Gastroesophageal sphincter (tissue), 4 donors: ENCODE measurements around the gene SLC25A41. TPM values are rescaled to one million over a fixed set of nuclear protein-coding genes. Genes with fewer than 3 reads are reported as not detected.

Source experiments
- ATAC-seq: fragments of 150-250 bp; one replicate; pipeline ENCODE4 v1.9.1; 2016; ENCODE audit warnings: mild to moderate bottlenecking, moderate library complexity
- H3K27ac ChIP-seq, 4 donors: fragments of 200-600 bp; sonication (generic) in 3 of 4; 1 replicate in 3 of 4; 2 replicates in 1 of 4; pipeline ENCODE4 v1.5.1; 2016 to 2019
- H3K27me3 ChIP-seq: fragments of 200-600 bp; sonication (generic); one replicate; pipeline ENCODE4 v1.5.1; 2019
- H3K36me3 ChIP-seq, 2 donors: fragments of 200-600 bp; sonication (generic); one replicate each; pipeline ENCODE4 v1.5.1; 2019; ENCODE audit warnings: control low read depth in 1 of 2
- H3K4me1 ChIP-seq, 3 donors: fragments of 200-600 bp; sonication (generic); 1 replicate in 2 of 3; 2 replicates in 1 of 3; pipeline ENCODE4 v1.5.1; 2016 to 2019; ENCODE audit warnings: control low read depth in 2 of 3
- H3K4me3 ChIP-seq, 2 donors: fragments of 200-600 bp; sonication (generic); one replicate each; pipeline ENCODE4 v1.5.1; 2019; ENCODE audit warnings: mild to moderate bottlenecking in 1 of 2, moderate library complexity in 1 of 2
- H3K9me3 ChIP-seq, 3 donors: fragments of 200-600 bp; sonication (generic); one replicate each; pipeline ENCODE4 v1.5.1; 2017 to 2019; ENCODE audit warnings: control low read depth in 2 of 3
- EP300 ChIP-seq: sonication (generic); formaldehyde crosslinking; IDR thresholded peaks from one replicate; pipeline ENCODE4 v1.6.1; 2017; ENCODE audit warnings: antibody characterized with exemption, mild to moderate bottlenecking
- POLR2A ChIP-seq, 2 donors: fragments of 450-650 bp; IDR thresholded peaks; one replicate each; pipeline ENCODE4 v1.6.1; 2017; ENCODE audit warnings: antibody characterized with exemption in 2 of 2, mild to moderate bottlenecking in 2 of 2, moderate library complexity in 1 of 2
- POLR2AphosphoS5 ChIP-seq: sonication (generic); formaldehyde crosslinking; IDR thresholded peaks from one replicate; pipeline ENCODE4 v1.6.1; 2017; ENCODE audit warnings: antibody characterized with exemption
- WGBS, 2 donors: methylation state at CpG; one replicate each; pipeline ENCODE4 v1.1.5; 2018; ENCODE audit warnings: low coverage in 1 of 2; 5-methylcytosine and 5-hydroxymethylcytosine counted together
- total RNA-seq, 4 donors: library from RNA; depleted of rRNA; stranded (reverse); fragments of >200 nt; gene quantifications; one replicate each; pipeline ENCODE4 v1.1.0, GENCODE V29; 2016
- TF ChIP-seq, protein P1 (sequence below), 4 experiments: fragments of 200-600 bp in 2 of 4; fragments of 450-650 bp in 2 of 4; sonication (generic) in 1 of 4; IDR thresholded peaks; one replicate each; pipeline ENCODE4 v1.5.1; 2017 to 2019; ENCODE audit warnings: antibody characterized with exemption in 4 of 4, mild to moderate bottlenecking in 2 of 4, moderate library complexity in 2 of 4

SLC25A41 gene
- total RNA-seq, 4 donors from 2014 or later: 0.27 to 1.3 TPM; not detected in 2

DNA sequence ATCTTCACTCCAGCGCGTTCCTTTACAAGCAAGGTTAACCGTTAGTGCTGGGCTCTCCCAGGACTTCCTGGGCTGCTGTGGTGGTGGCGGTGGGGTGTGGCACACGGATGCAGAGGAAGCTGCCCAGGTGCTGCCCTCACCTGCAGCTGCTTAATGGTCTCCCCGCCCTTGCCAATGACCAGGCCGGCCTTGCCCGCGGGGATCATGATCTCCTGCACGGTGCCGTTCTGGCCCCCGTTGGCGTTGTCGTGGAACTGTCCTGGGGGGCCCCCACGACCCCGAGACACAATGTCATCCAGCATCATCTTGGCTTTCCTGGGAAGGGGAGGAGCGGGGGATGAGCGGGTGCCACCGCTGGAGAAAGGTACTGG is 15.0 kb downstream of the SLC25A41 start:
- no peak overlapping the region for H3K27ac ChIP-seq
- H3K9me3 ChIP-seq: no peaks in the 10 kb centered on the region
- H3K4me1 ChIP-seq: peaks cover 0 to 62% (median 17%) of the 10 kb centered on the region in 3 donors
- H3K36me3 ChIP-seq: peaks cover 0 to 85% of the 10 kb centered on the region in 2 donors
- no peak for ATAC-seq
- H3K27me3 ChIP-seq: no peaks in the 10 kb centered on the region
- 80 to 96% methylated on average over 2 to 4 of the region's 19 CpGs for WGBS, 2 donors
- H3K4me3 ChIP-seq: no peak overlapping the region
- TF ChIP-seq POLR2A (IDR thresholded peaks at IDR 0.05) (no peak), POLR2AphosphoS5 (no peak), EP300 (no peak)
- TF ChIP-seq, protein P1, sequence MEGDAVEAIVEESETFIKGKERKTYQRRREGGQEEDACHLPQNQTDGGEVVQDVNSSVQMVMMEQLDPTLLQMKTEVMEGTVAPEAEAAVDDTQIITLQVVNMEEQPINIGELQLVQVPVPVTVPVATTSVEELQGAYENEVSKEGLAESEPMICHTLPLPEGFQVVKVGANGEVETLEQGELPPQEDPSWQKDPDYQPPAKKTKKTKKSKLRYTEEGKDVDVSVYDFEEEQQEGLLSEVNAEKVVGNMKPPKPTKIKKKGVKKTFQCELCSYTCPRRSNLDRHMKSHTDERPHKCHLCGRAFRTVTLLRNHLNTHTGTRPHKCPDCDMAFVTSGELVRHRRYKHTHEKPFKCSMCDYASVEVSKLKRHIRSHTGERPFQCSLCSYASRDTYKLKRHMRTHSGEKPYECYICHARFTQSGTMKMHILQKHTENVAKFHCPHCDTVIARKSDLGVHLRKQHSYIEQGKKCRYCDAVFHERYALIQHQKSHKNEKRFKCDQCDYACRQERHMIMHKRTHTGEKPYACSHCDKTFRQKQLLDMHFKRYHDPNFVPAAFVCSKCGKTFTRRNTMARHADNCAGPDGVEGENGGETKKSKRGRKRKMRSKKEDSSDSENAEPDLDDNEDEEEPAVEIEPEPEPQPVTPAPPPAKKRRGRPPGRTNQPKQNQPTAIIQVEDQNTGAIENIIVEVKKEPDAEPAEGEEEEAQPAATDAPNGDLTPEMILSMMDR (IDR thresholded peaks at IDR 0.05): no peak

DNA sequence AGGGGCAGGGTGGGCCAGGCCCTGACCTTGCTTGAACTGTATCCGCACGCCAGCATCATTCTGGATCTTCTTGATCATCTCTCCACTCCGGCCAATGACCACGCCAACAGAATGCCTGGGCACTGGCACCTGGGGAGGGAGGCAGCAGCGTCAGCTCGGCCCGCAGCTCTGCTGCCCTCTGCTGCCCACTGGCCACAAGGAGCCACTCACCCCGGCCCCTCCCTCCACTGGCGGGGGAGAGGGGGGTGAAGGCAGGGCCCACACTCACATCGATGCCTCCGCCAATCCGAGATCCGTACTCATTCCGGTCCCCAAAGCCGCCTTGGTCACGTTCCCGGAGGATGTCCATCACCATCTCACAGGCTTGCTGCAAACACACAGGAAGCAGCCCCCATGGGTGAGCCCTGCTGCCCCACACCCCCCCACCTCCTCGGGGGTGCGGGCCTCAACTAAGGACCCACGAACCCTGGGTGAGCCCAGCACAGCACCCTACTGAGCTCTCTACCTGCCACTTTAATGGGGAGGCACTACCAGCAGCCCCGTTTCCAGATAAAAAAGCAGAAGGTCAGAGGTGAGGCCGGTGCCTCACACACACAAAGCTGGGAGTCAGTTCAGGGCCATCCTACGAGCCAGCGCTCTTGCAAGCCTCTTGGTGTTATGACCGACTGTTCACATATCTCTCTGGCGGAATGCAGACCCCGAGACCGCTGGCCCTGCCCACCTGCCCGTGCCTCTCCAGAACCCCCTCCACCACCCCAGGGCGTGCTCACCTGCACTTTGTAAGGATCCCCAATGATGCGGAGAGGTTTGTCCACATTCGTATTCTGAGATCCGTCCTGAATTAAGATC is 15.6 kb downstream of the SLC25A41 start:
- 60 to 90% methylated on average over 1 to 2 of the region's 33 CpGs for WGBS, 2 donors
- peaks cover 0 to 90% of the 10 kb centered on the region in 2 donors for H3K36me3 ChIP-seq
- H3K4me3 ChIP-seq: no peak overlapping the region
- H3K9me3 ChIP-seq: no peaks in the 10 kb centered on the region
- H3K27me3 ChIP-seq: no peaks in the 10 kb centered on the region
- peak overlapping the region in 3 of 4 donors; percentile 16 to 38 (median 22) for H3K27ac ChIP-seq
- peaks cover 0 to 62% (median 11%) of the 10 kb centered on the region in 3 donors for H3K4me1 ChIP-seq
- TF ChIP-seq EP300 (no peak), POLR2A (IDR thresholded peaks at IDR 0.05) (no peak), POLR2AphosphoS5 (no peak)
- TF ChIP-seq, protein P1 (IDR thresholded peaks at IDR 0.05): peak in 3 of 4 experiments; percentile 52 to 63 (median 56)
- peak; percentile 64 for ATAC-seq

DNA sequence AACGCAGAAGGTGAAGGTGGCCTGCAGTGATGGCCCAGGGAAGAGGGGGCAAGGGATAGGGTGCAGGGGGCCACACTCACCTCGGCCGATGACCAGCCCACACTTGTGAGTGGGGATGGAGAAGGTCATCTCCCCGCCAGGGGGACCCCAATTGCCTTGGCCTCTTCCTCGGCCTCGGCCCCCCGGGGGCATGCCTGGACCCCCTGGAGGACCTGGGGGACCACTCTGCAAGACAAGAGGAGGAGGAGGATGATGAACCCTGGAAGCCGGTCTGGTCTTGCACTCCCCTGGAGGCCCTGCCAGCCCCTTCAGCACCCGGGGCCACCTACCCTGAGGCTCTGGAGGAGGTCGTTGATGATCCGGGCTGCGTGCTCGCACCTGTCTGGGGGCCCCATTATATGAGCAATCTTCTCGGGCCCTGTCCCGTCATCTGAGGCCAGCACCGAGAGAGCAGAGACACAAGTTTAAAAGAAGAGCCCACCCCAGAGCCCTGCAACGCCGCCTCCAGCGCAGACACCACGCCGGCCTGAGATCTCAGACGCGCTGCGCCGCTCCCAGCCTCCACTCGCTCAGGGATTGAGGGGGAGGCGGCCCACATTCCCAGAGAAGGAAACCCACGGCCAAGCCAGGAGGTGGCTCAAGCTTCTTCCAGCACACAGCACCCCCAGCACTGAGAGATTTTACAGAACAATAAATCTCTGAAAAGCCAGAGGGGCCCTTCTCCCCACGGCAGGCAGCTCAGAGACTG is 16.7 kb downstream of the SLC25A41 start:
- TF ChIP-seq, protein P1 (IDR thresholded peaks at IDR 0.05): no peak
- TF ChIP-seq POLR2AphosphoS5: no peak
- no peak for TF ChIP-seq POLR2A (IDR thresholded peaks at IDR 0.05)
- TF ChIP-seq EP300: no peak
- H3K4me3 ChIP-seq: no peak overlapping the region
- no peaks in the 10 kb centered on the region for H3K9me3 ChIP-seq
- peaks cover 0 to 86% of the 10 kb centered on the region in 2 donors for H3K36me3 ChIP-seq
- no peak for ATAC-seq
- peaks cover 0 to 62% (median 2%) of the 10 kb centered on the region in 3 donors for H3K4me1 ChIP-seq
- WGBS, 2 donors: 60% methylated on average over 1 of the region's 29 CpGs; no CpG with 5 or more reads in 1 of the 2 donors
- H3K27ac ChIP-seq: peak overlapping the region in 3 of 4 donors; percentile 16 to 38 (median 22)
- H3K27me3 ChIP-seq: no peaks in the 10 kb centered on the region

DNA sequence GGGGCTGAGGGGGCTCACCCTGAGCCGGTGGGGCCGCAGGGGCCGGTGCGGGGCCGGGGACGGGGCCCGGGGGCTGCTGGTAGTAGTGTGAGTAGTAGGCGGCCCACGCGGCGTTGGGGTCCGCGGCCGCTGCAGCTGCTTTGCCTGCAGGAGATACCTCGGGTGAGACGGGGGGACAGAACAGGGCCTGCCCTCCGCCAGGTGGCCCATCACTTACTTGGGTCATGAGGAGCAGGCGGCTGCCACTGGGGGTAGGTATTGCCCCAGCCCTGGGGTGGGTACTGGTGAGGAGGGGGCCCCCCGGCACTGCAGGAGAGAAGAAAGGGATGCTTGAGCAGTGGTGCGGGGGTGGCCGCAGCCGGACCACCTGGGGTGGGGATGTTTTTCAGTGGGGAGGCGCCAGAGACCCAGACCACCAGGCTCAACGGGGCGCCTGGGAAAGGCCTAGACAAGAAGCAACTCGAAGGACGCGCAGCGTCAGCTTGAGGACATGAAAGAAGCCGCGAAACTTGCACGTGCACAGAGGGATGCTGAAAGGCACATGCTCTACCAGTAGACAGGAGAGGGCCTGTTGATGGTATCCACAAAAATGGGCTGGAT is 17.9 kb downstream of the SLC25A41 start:
- no peaks in the 10 kb centered on the region for H3K9me3 ChIP-seq
- 89 to 92% methylated on average over 3 to 5 of the region's 32 CpGs for WGBS, 2 donors
- no peak overlapping the region for H3K4me3 ChIP-seq
- TF ChIP-seq POLR2A (IDR thresholded peaks at IDR 0.05): no peak
- TF ChIP-seq EP300: no peak
- TF ChIP-seq, protein P1 (IDR thresholded peaks at IDR 0.05): no peak
- TF ChIP-seq POLR2AphosphoS5: no peak
- no peak for ATAC-seq
- H3K36me3 ChIP-seq: peaks cover 0 to 74% of the 10 kb centered on the region in 2 donors
- H3K4me1 ChIP-seq: peaks cover 0 to 50% (median 0%) of the 10 kb centered on the region in 3 donors
- H3K27me3 ChIP-seq: no peaks in the 10 kb centered on the region
- H3K27ac ChIP-seq: no peak overlapping the region
